Fibroblast of lung (primary cell): Measurements from ENCODE around the gene LRRC3B.

ENCODE experiments used
- CTCF ChIP-seq, 2 donors: IDR thresholded peaks in 1 of 2; conservative IDR thresholded peaks in 1 of 2; 1 replicate in 1 of 2; 2 replicates in 1 of 2; pipeline ENCODE4 v1.5.1; 2011 to 2012; ENCODE audit warnings: low read length in 2 of 2, control low read depth in 1 of 2, inconsistent platforms in 1 of 2, low read depth in 1 of 2, mild to moderate bottlenecking in 1 of 2
- EZH2 ChIP-seq: IDR thresholded peaks from 2 replicates; pipeline ENCODE4 v1.5.1; 2012; ENCODE audit warnings: low read length, control low read depth, mild to moderate bottlenecking; ENCODE audit errors: missing control alignments

- no peak for TF ChIP-seq CTCF (conservative IDR thresholded peaks at IDR 0.05 in 1 of 2, IDR thresholded peaks at IDR 0.05 in 1 of 2; ENCODE audit: low read depth in 1 of 2, low read length in 2 of 2)
- no peak for TF ChIP-seq EZH2
Observed at GRCh38 chr3:26699553-26699952, 77.0 kb downstream of the LRRC3B start.
